Mesenchymal stem cell (in vitro differentiated cells and primary cell): ENCODE measurements around the gene PANX1.

ENCODE experiments used
- DNase-seq: peaks from one replicate; pipeline ENCODE4 v3.0.0-alpha.2; 2013
- H2AFZ ChIP-seq: one replicate; pipeline ENCODE4 v1.6.1; 2013; ENCODE audit warnings: low read depth, mild to moderate bottlenecking, control low read depth, inconsistent platforms, low read length, moderate library complexity
- H2AK5ac ChIP-seq: 2 replicates; pipeline ENCODE4 v1.6.1; 2013; ENCODE audit warnings: low read length, moderate library complexity, mild to moderate bottlenecking, inconsistent platforms; ENCODE audit not compliant: severe bottlenecking
- H2BK120ac ChIP-seq: one replicate; pipeline ENCODE4 v1.6.1; 2013; ENCODE audit warnings: low read depth, mild to moderate bottlenecking, inconsistent platforms, low read length, moderate library complexity
- H2BK12ac ChIP-seq, 2 experiments: one replicate each; pipeline ENCODE4 v1.6.1; 2013; ENCODE audit warnings: inconsistent platforms in 2 of 2, low read length in 2 of 2, mild to moderate bottlenecking in 2 of 2, moderate library complexity in 2 of 2, control low read depth in 1 of 2
- H2BK15ac ChIP-seq: one replicate; pipeline ENCODE4 v1.6.1; 2013; ENCODE audit warnings: mild to moderate bottlenecking, low read depth, inconsistent platforms; ENCODE audit not compliant: poor library complexity, severe bottlenecking
- H2BK5ac ChIP-seq: 2 replicates; pipeline ENCODE4 v1.6.1; 2013; ENCODE audit warnings: low read depth, mild to moderate bottlenecking, low read length, control low read depth, inconsistent platforms; ENCODE audit not compliant: poor library complexity, severe bottlenecking
- H3K14ac ChIP-seq, 2 experiments: one replicate each; pipeline ENCODE4 v1.6.1; 2013; ENCODE audit warnings: inconsistent platforms in 2 of 2, low read length in 2 of 2, control low read depth in 1 of 2, mild to moderate bottlenecking in 1 of 2, moderate library complexity in 1 of 2
- H3K18ac ChIP-seq, 2 experiments: one replicate each; pipeline ENCODE4 v1.6.1; 2013; ENCODE audit warnings: inconsistent platforms in 2 of 2, low read length in 2 of 2, control low read depth in 1 of 2, low read depth in 1 of 2, mild to moderate bottlenecking in 1 of 2
- H3K23ac ChIP-seq, 2 experiments: one replicate each; pipeline ENCODE4 v1.6.1; 2013; ENCODE audit warnings: inconsistent platforms in 2 of 2, low read length in 2 of 2, mild to moderate bottlenecking in 2 of 2, moderate library complexity in 2 of 2, control low read depth in 1 of 2
- H3K27ac ChIP-seq: 2 replicates; pipeline ENCODE4 v1.5.1; 2013; ENCODE audit warnings: mild to moderate bottlenecking, moderate library complexity, low read length, control low read depth, inconsistent platforms; ENCODE audit not compliant: poor library complexity, severe bottlenecking
- H3K27me3 ChIP-seq, 2 experiments: 2 replicates each; pipeline versions ENCODE4 v1.6.1 to v1.7.0; 2013; ENCODE audit warnings: low read length in 2 of 2, mild to moderate bottlenecking in 2 of 2, moderate library complexity in 2 of 2, control low read depth in 1 of 2, inconsistent platforms in 1 of 2; ENCODE audit not compliant: control insufficient read depth in 1 of 2, insufficient read depth in 1 of 2
- H3K36me3 ChIP-seq, 2 experiments: 2 replicates each; pipeline versions ENCODE4 v1.6.1 to v1.7.0; 2013; ENCODE audit warnings: low read length in 2 of 2, control low read depth in 1 of 2, inconsistent platforms in 1 of 2, low read depth in 1 of 2, mild to moderate bottlenecking in 1 of 2; ENCODE audit not compliant: insufficient read depth in 2 of 2, control insufficient read depth in 1 of 2
- H3K4ac ChIP-seq, 2 experiments: one replicate each; pipeline ENCODE4 v1.6.1; 2013; ENCODE audit warnings: inconsistent platforms in 2 of 2, low read length in 2 of 2, mild to moderate bottlenecking in 2 of 2, moderate library complexity in 2 of 2, control low read depth in 1 of 2, low read depth in 1 of 2
- H3K4me1 ChIP-seq: 2 replicates; pipeline ENCODE4 v1.6.1; 2013; ENCODE audit warnings: low read depth, low read length, control low read depth; ENCODE audit not compliant: control insufficient read depth, insufficient read depth
- H3K4me2 ChIP-seq: 2 replicates; pipeline ENCODE4 v1.6.1; 2013; ENCODE audit warnings: low read length, mild to moderate bottlenecking, inconsistent platforms; ENCODE audit not compliant: poor library complexity, severe bottlenecking
- H3K4me3 ChIP-seq, 2 experiments: 2 replicates each; pipeline versions ENCODE4 v1.5.1 to v1.7.0; 2013; ENCODE audit warnings: low read length in 2 of 2, mild to moderate bottlenecking in 2 of 2, control low read depth in 1 of 2, low read depth in 1 of 2; ENCODE audit not compliant: insufficient read depth in 1 of 2
- H3K79me1 ChIP-seq: replicated peaks from 2 replicates; pipeline ENCODE4 v1.6.1; 2013; ENCODE audit warnings: mild to moderate bottlenecking, control low read depth, low read length, inconsistent platforms; ENCODE audit not compliant: poor library complexity, severe bottlenecking
- H3K9ac ChIP-seq: 2 replicates; pipeline ENCODE4 v1.7.0; 2013; ENCODE audit warnings: mild to moderate bottlenecking, low read length, moderate library complexity
- H3K9me3 ChIP-seq: 2 replicates; pipeline ENCODE4 v1.7.0; 2013; ENCODE audit warnings: mild to moderate bottlenecking, low read length; ENCODE audit not compliant: control insufficient read depth
- H4K8ac ChIP-seq: one replicate; pipeline ENCODE4 v1.6.1; 2013; ENCODE audit warnings: inconsistent platforms, mild to moderate bottlenecking, low read length, moderate library complexity
- H4K91ac ChIP-seq: one replicate; pipeline ENCODE4 v1.6.1; 2013; ENCODE audit warnings: mild to moderate bottlenecking, low read length, inconsistent platforms
- WGBS: methylation state at CpG from one replicate; pipeline ENCODE4 v1.1.7; 2013; ENCODE audit warnings: mixed read lengths; 5-methylcytosine and 5-hydroxymethylcytosine counted together

Gene PANX1

DNA sequence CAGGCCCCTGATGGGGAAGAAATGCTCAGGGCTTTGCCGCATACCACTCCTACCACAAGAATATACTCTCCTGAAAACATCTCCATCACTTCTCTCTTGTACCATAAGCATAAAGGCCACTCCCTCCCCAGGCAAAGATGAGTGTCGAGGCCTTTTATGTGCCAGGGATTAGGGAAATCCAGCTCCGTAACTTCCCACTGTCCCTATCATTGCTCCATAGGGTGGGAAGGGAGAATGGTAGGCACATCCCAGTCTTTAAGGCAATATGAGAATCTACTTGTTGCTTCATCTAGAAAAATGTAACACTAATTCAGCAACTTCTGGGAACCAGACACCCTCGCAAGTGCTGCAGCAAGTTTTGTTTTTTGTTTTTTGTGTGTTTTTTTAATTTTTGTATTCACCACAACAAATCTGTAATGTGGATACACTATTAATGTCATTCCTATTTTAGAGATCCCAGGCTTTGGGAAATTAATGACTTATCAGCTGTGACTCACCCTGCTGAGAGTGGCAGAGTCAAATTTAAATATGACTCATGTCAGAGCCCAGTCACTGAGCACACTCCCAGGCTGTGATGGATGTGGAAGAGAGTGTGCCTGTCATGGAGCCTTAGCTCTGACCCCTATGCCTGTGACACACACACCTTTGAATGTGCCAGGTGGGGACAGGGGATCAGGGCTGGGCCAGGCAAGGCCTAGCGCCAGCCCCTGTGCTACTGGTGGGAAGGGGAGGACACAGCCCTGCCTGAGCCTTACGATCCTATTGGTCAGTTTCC, 23.4 kb downstream of the PANX1 start:
- peak overlapping the region in 1 of 2 experiments; percentile 14 for H3K23ac ChIP-seq
- H2AFZ ChIP-seq, result no peak overlapping the region
- no peak overlapping the region for H4K8ac ChIP-seq
- DNase-seq, result peak; percentile 93
- peaks cover 22% of the 10 kb centered on the region for H3K4me1 ChIP-seq
- WGBS, result 38% methylated on average over 4 of the region's 6 CpGs
- no peak overlapping the region for H2BK15ac ChIP-seq
- H2BK120ac ChIP-seq, result no peak overlapping the region
- H3K27me3 ChIP-seq, result no peaks in the 10 kb centered on the region
- H2BK12ac ChIP-seq, result peak overlapping the region in 1 of 2 experiments; percentile 75
- peak overlapping the region; percentile 51 for H2AK5ac ChIP-seq
- H3K79me1 ChIP-seq, result peaks cover 30% of the 10 kb centered on the region
- H3K27ac ChIP-seq, result no peak overlapping the region
- H3K9ac ChIP-seq, result no peak overlapping the region
- peaks cover 0 to 12% of the 10 kb centered on the region in 2 experiments for H3K36me3 ChIP-seq
- H3K4me3 ChIP-seq, result peak overlapping the region in 1 of 2 experiments; percentile 13
- H3K4me2 ChIP-seq, result peak overlapping the region; percentile 5
- no peak overlapping the region for H4K91ac ChIP-seq
- H3K14ac ChIP-seq, result peak overlapping the region in 1 of 2 experiments; percentile 35
- H3K4ac ChIP-seq, result peak overlapping the region in 1 of 2 experiments; percentile 43
- no peak overlapping the region for H2BK5ac ChIP-seq
- peak overlapping the region; percentile 30 to 92 for H3K18ac ChIP-seq
- no peaks in the 10 kb centered on the region for H3K9me3 ChIP-seq

DNA sequence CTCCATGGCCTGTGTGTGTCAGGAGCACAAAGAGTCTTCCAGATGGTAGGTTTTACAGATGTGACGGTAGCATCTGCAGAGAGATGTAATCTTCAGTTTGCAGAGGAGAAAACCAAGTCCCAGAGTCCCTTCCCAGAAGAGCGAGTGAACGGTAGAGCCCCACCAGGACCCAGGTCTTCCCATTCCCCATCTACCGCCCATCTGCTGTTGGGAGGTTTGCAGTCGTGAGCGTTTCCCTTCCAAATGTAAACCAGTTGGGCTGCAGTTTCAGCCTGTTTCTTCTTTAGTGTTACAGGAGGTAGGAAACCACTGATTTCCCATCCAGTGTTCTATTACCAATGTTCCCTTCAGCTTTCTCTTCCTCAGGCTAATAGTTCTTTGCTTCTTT, 24.0 kb downstream of the PANX1 start:
- Histone ChIP-seq H3K27me3 (no peaks in the 10 kb centered on the region), H2BK15ac (no peak overlapping the region), H2BK5ac (no peak overlapping the region), H3K4me3 (no peak overlapping the region), H3K18ac (peak overlapping the region in 1 of 2 experiments; percentile 92), H4K8ac (no peak overlapping the region), H3K36me3 (peaks cover 0 to 12% of the 10 kb centered on the region in 2 experiments), H3K27ac (peak overlapping the region; percentile 2), H3K4me1 (peaks cover 21% of the 10 kb centered on the region), H3K23ac (no peak overlapping the region), H2AK5ac (peak overlapping the region; percentile 51), H4K91ac (no peak overlapping the region), H3K4me2 (peak overlapping the region; percentile 5), H2AFZ (no peak overlapping the region), H3K79me1 (peaks cover 30% of the 10 kb centered on the region), H2BK12ac (peak overlapping the region in 1 of 2 experiments; percentile 75), H3K4ac (peak overlapping the region in 1 of 2 experiments; percentile 37), H2BK120ac (no peak overlapping the region), H3K14ac (no peak overlapping the region), H3K9me3 (no peaks in the 10 kb centered on the region), H3K9ac (no peak overlapping the region)
- DNase-seq, result no peak
- WGBS, result 76% methylated on average over 4 of the region's 6 CpGs

GRCh38 chr11:94153320-94153719, 24.7 kb downstream of the PANX1 start:
- no peak overlapping the region for H2BK5ac ChIP-seq
- no peak overlapping the region for H2AFZ ChIP-seq
- WGBS, result 99% methylated on average over 3 of the region's 3 CpGs
- no peak overlapping the region for H3K4ac ChIP-seq
- no peak overlapping the region for H4K8ac ChIP-seq
- H3K36me3 ChIP-seq, result peaks cover 0 to 12% of the 10 kb centered on the region in 2 experiments
- no peaks in the 10 kb centered on the region for H3K9me3 ChIP-seq
- no peak overlapping the region for H2BK15ac ChIP-seq
- no peak overlapping the region for H3K18ac ChIP-seq
- no peak overlapping the region for H3K9ac ChIP-seq
- H3K4me3 ChIP-seq, result no peak overlapping the region
- H3K79me1 ChIP-seq, result peaks cover 30% of the 10 kb centered on the region
- no peaks in the 10 kb centered on the region for H3K27me3 ChIP-seq
- no peak overlapping the region for H2BK12ac ChIP-seq
- no peak overlapping the region for H2AK5ac ChIP-seq
- peaks cover 21% of the 10 kb centered on the region for H3K4me1 ChIP-seq
- H3K4me2 ChIP-seq, result no peak overlapping the region
- H3K14ac ChIP-seq, result peak overlapping the region in 1 of 2 experiments; percentile 48
- H4K91ac ChIP-seq, result no peak overlapping the region
- no peak overlapping the region for H2BK120ac ChIP-seq
- no peak overlapping the region for H3K23ac ChIP-seq
- no peak for DNase-seq
- H3K27ac ChIP-seq, result no peak overlapping the region

GRCh38 chr11:94154095-94154856, 25.6 kb downstream of the PANX1 start:
- peak; percentile 40 for DNase-seq
- Histone ChIP-seq H3K4me2 (no peak overlapping the region), H2BK120ac (no peak overlapping the region), H3K4me1 (peaks cover 17% of the 10 kb centered on the region), H2BK5ac (no peak overlapping the region), H3K9me3 (no peaks in the 10 kb centered on the region), H2AFZ (no peak overlapping the region), H3K4ac (no peak overlapping the region), H3K23ac (no peak overlapping the region), H4K8ac (no peak overlapping the region), H3K4me3 (no peak overlapping the region), H3K79me1 (peaks cover 28% of the 10 kb centered on the region), H3K27ac (no peak overlapping the region), H3K18ac (no peak overlapping the region), H2BK15ac (no peak overlapping the region), H3K36me3 (peaks cover 0 to 12% of the 10 kb centered on the region in 2 experiments), H4K91ac (no peak overlapping the region), H3K14ac (no peak overlapping the region), H2BK12ac (no peak overlapping the region), H2AK5ac (no peak overlapping the region), H3K27me3 (no peaks in the 10 kb centered on the region), H3K9ac (no peak overlapping the region)
- WGBS, result 0% methylated on average over 1 of the region's 3 CpGs
